Measurements from ENCODE around the gene ADAM29. TPM values are rescaled to one million over a fixed set of nuclear protein-coding genes. Genes with fewer than 3 reads are reported as not detected.

The ADAM29 gene
- total RNA-seq, 5 donors from 2014 or later (not counting 1 experiment from before 2014, with no cell fraction given), result not detected

DNA sequence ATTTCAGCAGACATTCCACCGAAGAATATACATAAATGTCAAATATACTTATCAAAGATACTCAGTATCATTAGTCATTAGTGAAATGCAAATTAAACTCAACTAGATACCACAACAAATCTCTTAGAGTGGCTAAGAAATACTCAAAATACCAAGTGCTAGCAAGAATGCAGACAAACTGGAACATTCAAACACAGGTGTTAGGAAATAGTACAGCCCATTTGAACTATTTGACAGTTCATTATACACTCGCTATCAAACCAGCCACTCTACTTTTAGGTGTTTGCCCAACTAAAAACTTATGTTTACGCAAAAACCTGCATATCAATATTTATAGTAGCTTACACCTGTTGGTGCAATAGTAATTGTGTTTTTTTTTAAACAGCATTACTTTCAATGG, 8.8 kb downstream of the ADAM29 start:
- DNase-seq, result no peak
- ChIA-PET CTCF (no interaction called here), POLR2A (no interaction called here)
- Mint-ChIP-seq H3K9me3 (no peaks in the 10 kb centered on the region), H3K4me1 (no peaks in the 10 kb centered on the region), H3K4me3 (no peak overlapping the region), H3K27ac (no peak overlapping the region), H3K36me3 (no peaks in the 10 kb centered on the region), H3K27me3 (no peaks in the 10 kb centered on the region)
- H3K9me3 ChIP-seq, result no peaks in the 10 kb centered on the region
- WGBS (ENCODE audit: insufficient coverage), result no CpG with 5 or more reads among the region's 3 CpGs
- no peaks in the 10 kb centered on the region for H3K4me1 ChIP-seq (ENCODE audit: control insufficient read depth in 1 of 2, extremely low read depth in 1 of 2, insufficient read depth in 2 of 2, low read length in 2 of 2)
- no peak overlapping the region for H3K27ac ChIP-seq (ENCODE audit: low read length)
- ATAC-seq (replicated peaks in 1 of 4), result no peak
- H3K36me3 ChIP-seq (ENCODE audit: control insufficient read depth in 2 of 2, extremely low read depth in 1 of 2, insufficient read depth in 1 of 2, low read length in 1 of 2), result no peaks in the 10 kb centered on the region
- H3K4me3 ChIP-seq (ENCODE audit: control insufficient read depth in 1 of 2, extremely low read depth in 1 of 2, low read length in 1 of 2), result no peak overlapping the region
- no peaks in the 10 kb centered on the region for H3K27me3 ChIP-seq (replicated peaks in 1 of 2; ENCODE audit: control insufficient read depth in 2 of 2, extremely low read depth in 1 of 2, insufficient read depth in 2 of 2, low read length in 1 of 2)

DNA sequence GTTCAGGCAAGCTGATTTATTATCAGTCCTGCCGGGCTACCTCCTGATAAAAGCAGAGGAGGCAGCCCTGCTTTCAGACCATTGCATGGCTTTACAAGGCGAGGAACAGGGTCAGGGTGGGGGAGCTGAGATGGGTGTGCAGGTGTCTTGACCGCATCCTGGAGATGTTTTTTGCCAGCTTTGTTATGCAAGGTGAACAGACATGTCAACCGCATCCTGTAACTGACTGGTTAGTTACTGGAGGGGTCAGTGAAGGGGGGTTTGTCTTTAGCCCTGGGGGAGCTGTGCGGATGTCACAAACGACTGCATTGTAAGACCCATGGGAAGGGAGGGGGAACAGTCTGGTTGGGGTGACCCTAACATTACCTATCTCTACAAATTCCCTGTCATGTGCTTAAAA, 10.0 kb downstream of the ADAM29 start:
- DNase-seq (peak in 2 of 35 experiments; percentile 1 to 14), ATAC-seq (replicated peaks in 1 of 4) (no peak)
- ChIA-PET CTCF (no interaction called here), POLR2A (no interaction called here)
- 81% methylated on average over 4 of the region's 6 CpGs for WGBS (ENCODE audit: insufficient coverage)
- Histone ChIP-seq H3K4me1 (ENCODE audit: control insufficient read depth in 1 of 2, extremely low read depth in 1 of 2, insufficient read depth in 2 of 2, low read length in 2 of 2) (no peaks in the 10 kb centered on the region), H3K9me3 (no peaks in the 10 kb centered on the region), H3K36me3 (ENCODE audit: control insufficient read depth in 2 of 2, extremely low read depth in 1 of 2, insufficient read depth in 1 of 2, low read length in 1 of 2) (no peaks in the 10 kb centered on the region), H3K27ac (ENCODE audit: low read length) (no peak overlapping the region), H3K27me3 (replicated peaks in 1 of 2; ENCODE audit: control insufficient read depth in 2 of 2, extremely low read depth in 1 of 2, insufficient read depth in 2 of 2, low read length in 1 of 2) (no peaks in the 10 kb centered on the region), H3K4me3 (ENCODE audit: control insufficient read depth in 1 of 2, extremely low read depth in 1 of 2, low read length in 1 of 2) (no peak overlapping the region)
- Mint-ChIP-seq H3K4me3 (no peak overlapping the region), H3K27ac (no peak overlapping the region), H3K4me1 (no peaks in the 10 kb centered on the region), H3K9me3 (no peaks in the 10 kb centered on the region), H3K36me3 (no peaks in the 10 kb centered on the region), H3K27me3 (no peaks in the 10 kb centered on the region)

DNA sequence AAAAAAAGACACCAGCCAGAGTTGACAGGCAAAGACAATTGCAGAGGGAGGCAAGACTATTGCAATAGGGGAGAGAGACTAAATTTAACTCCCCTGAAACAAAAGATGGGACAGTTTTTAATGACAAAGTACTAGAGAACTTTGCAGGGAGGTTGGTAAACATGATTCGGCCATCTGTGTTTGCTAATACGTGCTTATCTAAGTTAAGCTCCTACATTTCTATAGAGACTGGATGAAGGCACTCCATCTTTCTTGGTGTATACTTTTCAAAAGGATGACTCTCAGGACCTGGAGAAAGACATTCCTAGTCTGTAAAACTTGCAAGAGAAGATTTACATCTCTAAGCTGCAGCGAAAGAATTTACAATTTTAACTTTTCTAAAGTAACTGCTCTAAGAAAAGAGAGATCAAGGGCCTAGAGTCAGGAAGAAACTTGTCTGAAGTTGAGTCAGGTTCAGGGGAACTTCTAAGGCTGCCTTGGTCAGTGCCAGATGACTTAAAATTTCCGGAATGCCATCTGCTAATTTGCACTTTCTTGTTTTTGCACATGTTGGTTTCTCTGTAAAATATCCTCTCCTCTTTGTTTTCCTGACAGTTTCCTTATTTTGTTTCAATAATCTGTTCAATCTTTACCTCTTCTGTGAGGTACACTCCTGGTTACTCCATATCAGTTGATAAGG, 10.6 kb downstream of the ADAM29 start:
- DNase-seq (no peak), ATAC-seq (replicated peaks in 1 of 4) (no peak)
- Histone ChIP-seq H3K36me3 (ENCODE audit: control insufficient read depth in 2 of 2, extremely low read depth in 1 of 2, insufficient read depth in 1 of 2, low read length in 1 of 2) (no peaks in the 10 kb centered on the region), H3K4me1 (ENCODE audit: control insufficient read depth in 1 of 2, extremely low read depth in 1 of 2, insufficient read depth in 2 of 2, low read length in 2 of 2) (no peaks in the 10 kb centered on the region), H3K27me3 (replicated peaks in 1 of 2; ENCODE audit: control insufficient read depth in 2 of 2, extremely low read depth in 1 of 2, insufficient read depth in 2 of 2, low read length in 1 of 2) (no peaks in the 10 kb centered on the region), H3K9me3 (no peaks in the 10 kb centered on the region), H3K27ac (ENCODE audit: low read length) (no peak overlapping the region), H3K4me3 (ENCODE audit: control insufficient read depth in 1 of 2, extremely low read depth in 1 of 2, low read length in 1 of 2) (no peak overlapping the region)
- H3K27ac Mint-ChIP-seq, result no peak overlapping the region
- H3K9me3 Mint-ChIP-seq, result peaks cover 0 to 2% (median 0%) of the 10 kb centered on the region in 3 donors
- ChIA-PET CTCF (no interaction called here), POLR2A (no interaction called here)
- no peaks in the 10 kb centered on the region for H3K27me3 Mint-ChIP-seq
- H3K4me3 Mint-ChIP-seq, result no peak overlapping the region
- no peaks in the 10 kb centered on the region for H3K36me3 Mint-ChIP-seq
- H3K4me1 Mint-ChIP-seq, result no peaks in the 10 kb centered on the region
- WGBS (ENCODE audit: insufficient coverage), result no CpG with 5 or more reads among the region's 4 CpGs

DNA sequence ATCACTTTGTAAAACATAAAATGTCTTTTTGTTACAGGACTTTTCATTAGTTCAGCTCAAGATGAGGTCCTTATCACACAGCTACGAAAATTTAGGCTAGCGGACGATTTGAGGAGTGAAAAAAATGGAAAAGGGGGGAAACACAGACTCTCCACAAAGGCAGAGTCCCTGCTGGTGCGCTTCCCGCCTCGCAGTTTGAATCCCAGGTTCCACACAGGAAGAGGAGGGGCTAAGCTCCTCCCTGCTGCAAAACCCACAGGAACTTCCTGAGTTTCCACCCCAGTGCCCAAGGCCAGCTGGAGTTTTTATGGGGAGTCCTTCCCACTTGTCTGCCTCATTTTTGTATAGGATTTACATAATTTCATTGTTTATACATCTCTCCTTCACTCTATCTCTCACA, 11.2 kb downstream of the ADAM29 start:
- Mint-ChIP-seq H3K4me1 (no peaks in the 10 kb centered on the region), H3K9me3 (peaks cover 0 to 2% (median 0%) of the 10 kb centered on the region in 3 donors), H3K36me3 (no peaks in the 10 kb centered on the region), H3K4me3 (no peak overlapping the region), H3K27me3 (no peaks in the 10 kb centered on the region), H3K27ac (no peak overlapping the region)
- Histone ChIP-seq H3K27me3 (replicated peaks in 1 of 2; ENCODE audit: control insufficient read depth in 2 of 2, extremely low read depth in 1 of 2, insufficient read depth in 2 of 2, low read length in 1 of 2) (no peaks in the 10 kb centered on the region), H3K9me3 (no peaks in the 10 kb centered on the region), H3K4me1 (ENCODE audit: control insufficient read depth in 1 of 2, extremely low read depth in 1 of 2, insufficient read depth in 2 of 2, low read length in 2 of 2) (no peaks in the 10 kb centered on the region), H3K27ac (ENCODE audit: low read length) (no peak overlapping the region), H3K4me3 (ENCODE audit: control insufficient read depth in 1 of 2, extremely low read depth in 1 of 2, low read length in 1 of 2) (no peak overlapping the region), H3K36me3 (ENCODE audit: control insufficient read depth in 2 of 2, extremely low read depth in 1 of 2, insufficient read depth in 1 of 2, low read length in 1 of 2) (no peaks in the 10 kb centered on the region)
- ChIA-PET CTCF (no interaction called here), POLR2A (no interaction called here)
- no peak for ATAC-seq (replicated peaks in 1 of 4)
- DNase-seq, result no peak
- WGBS (ENCODE audit: insufficient coverage), result 89% methylated on average over 5 of the region's 6 CpGs

DNA sequence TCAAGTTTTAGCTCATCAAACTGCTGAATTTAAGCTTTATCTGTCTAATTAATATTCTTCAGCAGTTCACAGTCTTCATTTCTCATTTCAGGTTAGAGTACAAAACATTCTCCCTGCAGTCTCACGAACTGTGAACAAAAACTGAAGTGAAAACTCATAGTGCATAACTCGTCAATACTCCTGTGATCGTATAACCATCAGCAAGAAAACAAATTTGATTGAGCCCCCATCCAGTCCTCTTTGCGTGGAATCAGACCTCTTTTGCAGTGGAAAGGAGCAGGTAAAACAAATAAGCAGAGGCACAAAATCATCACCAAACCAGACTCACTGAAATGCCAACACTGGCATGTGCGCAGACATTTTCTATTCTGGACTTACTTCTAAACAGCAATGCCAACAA, 12.7 kb downstream of the ADAM29 start:
- CTCF ChIA-PET, result interaction anchor here in 1 of 2 donors (0.6 kb wide), 1 partner anchor 784 kb away, joined by 3 read pairs; no protein-coding TSS in a partner anchor
- Mint-ChIP-seq H3K27me3 (no peaks in the 10 kb centered on the region), H3K27ac (no peak overlapping the region), H3K36me3 (no peaks in the 10 kb centered on the region), H3K4me1 (no peaks in the 10 kb centered on the region), H3K4me3 (no peak overlapping the region), H3K9me3 (peaks cover 0 to 7% (median 0%) of the 10 kb centered on the region in 3 donors)
- Histone ChIP-seq H3K27me3 (replicated peaks in 1 of 2; ENCODE audit: control insufficient read depth in 2 of 2, extremely low read depth in 1 of 2, insufficient read depth in 2 of 2, low read length in 1 of 2) (no peaks in the 10 kb centered on the region), H3K9me3 (no peaks in the 10 kb centered on the region), H3K36me3 (ENCODE audit: control insufficient read depth in 2 of 2, extremely low read depth in 1 of 2, insufficient read depth in 1 of 2, low read length in 1 of 2) (no peaks in the 10 kb centered on the region), H3K27ac (ENCODE audit: low read length) (no peak overlapping the region), H3K4me1 (ENCODE audit: control insufficient read depth in 1 of 2, extremely low read depth in 1 of 2, insufficient read depth in 2 of 2, low read length in 2 of 2) (no peaks in the 10 kb centered on the region), H3K4me3 (ENCODE audit: control insufficient read depth in 1 of 2, extremely low read depth in 1 of 2, low read length in 1 of 2) (no peak overlapping the region)
- WGBS (ENCODE audit: insufficient coverage), result 50% methylated on average over 4 of the region's 5 CpGs
- POLR2A ChIA-PET, result no interaction called here
- ATAC-seq (replicated peaks in 1 of 4) (no peak), DNase-seq (no peak)

DNA sequence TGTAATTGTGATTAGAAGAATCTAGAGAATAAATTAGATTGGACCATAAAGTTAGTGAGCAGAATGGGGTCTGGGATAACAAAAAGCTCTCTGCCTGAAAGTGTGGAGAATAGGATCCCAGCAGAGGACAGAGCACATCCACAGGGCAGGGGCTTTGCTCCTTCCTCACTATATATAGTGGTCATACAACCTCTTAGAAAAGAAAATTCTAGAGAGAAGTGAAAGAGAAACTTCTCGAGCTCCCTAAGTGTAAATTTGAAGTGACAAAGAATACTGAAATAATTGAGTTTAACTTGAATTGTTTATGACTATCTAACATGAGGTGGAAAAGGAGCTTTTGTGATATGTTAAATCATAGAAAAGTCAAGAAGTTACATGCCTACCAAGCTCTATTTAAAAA, 14.9 kb downstream of the ADAM29 start:
- H3K36me3 ChIP-seq (ENCODE audit: control insufficient read depth in 2 of 2, extremely low read depth in 1 of 2, insufficient read depth in 1 of 2, low read length in 1 of 2), result no peaks in the 10 kb centered on the region
- H3K27me3 Mint-ChIP-seq, result no peaks in the 10 kb centered on the region

DNA sequence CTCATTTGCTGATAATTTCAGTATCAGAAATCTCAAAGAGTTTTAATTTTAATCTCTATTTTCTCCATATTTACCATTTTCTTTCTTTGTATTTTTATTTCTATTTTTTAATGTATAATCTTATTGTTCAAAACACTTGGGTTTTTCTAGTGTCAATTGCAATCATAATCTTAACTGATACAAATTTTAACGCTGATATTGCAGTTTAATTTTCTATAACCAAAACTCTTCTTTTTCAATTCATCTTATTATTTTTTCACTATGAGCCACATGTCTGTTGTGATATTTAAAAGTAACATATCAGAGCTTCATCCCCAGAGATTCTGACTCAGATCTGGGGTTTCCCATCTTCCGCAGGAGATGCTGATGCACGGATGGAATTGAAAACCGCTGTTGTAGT, 16.2 kb downstream of the ADAM29 start:
- CTCF ChIA-PET, result no interaction called here
- H3K27me3 ChIP-seq (replicated peaks in 1 of 2; ENCODE audit: control insufficient read depth in 2 of 2, extremely low read depth in 1 of 2, insufficient read depth in 2 of 2, low read length in 1 of 2), result no peaks in the 10 kb centered on the region
- WGBS (ENCODE audit: insufficient coverage), result 95% methylated on average over 3 of the region's 4 CpGs
- ATAC-seq (replicated peaks in 1 of 4) (no peak), DNase-seq (no peak)
- POLR2A ChIA-PET, result no interaction called here
- Mint-ChIP-seq H3K27me3 (no peaks in the 10 kb centered on the region), H3K9me3 (peaks cover 0 to 10% (median 4%) of the 10 kb centered on the region in 3 donors), H3K36me3 (no peaks in the 10 kb centered on the region), H3K27ac (no peak overlapping the region), H3K4me1 (no peaks in the 10 kb centered on the region), H3K4me3 (no peak overlapping the region)
- no peaks in the 10 kb centered on the region for H3K4me1 ChIP-seq (ENCODE audit: control insufficient read depth in 1 of 2, extremely low read depth in 1 of 2, insufficient read depth in 2 of 2, low read length in 2 of 2)
- H3K4me3 ChIP-seq (ENCODE audit: control insufficient read depth in 1 of 2, extremely low read depth in 1 of 2, low read length in 1 of 2), result no peak overlapping the region
- no peak overlapping the region for H3K27ac ChIP-seq (ENCODE audit: low read length)
- H3K36me3 ChIP-seq (ENCODE audit: control insufficient read depth in 2 of 2, extremely low read depth in 1 of 2, insufficient read depth in 1 of 2, low read length in 1 of 2), result no peaks in the 10 kb centered on the region
- H3K9me3 ChIP-seq, result no peaks in the 10 kb centered on the region

More for the DNA sequence above, 14.9 kb downstream of the ADAM29 start:
- ChIA-PET CTCF (no interaction called here), POLR2A (no interaction called here)
- H3K4me1 ChIP-seq (ENCODE audit: control insufficient read depth in 1 of 2, extremely low read depth in 1 of 2, insufficient read depth in 2 of 2, low read length in 2 of 2), result no peaks in the 10 kb centered on the region
- H3K4me1 Mint-ChIP-seq, result no peaks in the 10 kb centered on the region
- H3K27ac ChIP-seq (ENCODE audit: low read length), result no peak overlapping the region
- H3K9me3 Mint-ChIP-seq, result peaks cover 0 to 10% (median 4%) of the 10 kb centered on the region in 3 donors
- DNase-seq (no peak), ATAC-seq (replicated peaks in 1 of 4) (no peak)
- H3K27me3 ChIP-seq (replicated peaks in 1 of 2; ENCODE audit: control insufficient read depth in 2 of 2, extremely low read depth in 1 of 2, insufficient read depth in 2 of 2, low read length in 1 of 2), result no peaks in the 10 kb centered on the region
- WGBS (ENCODE audit: insufficient coverage), result no CpG with 5 or more reads among the region's 1 CpG
- no peaks in the 10 kb centered on the region for H3K36me3 Mint-ChIP-seq
- H3K27ac Mint-ChIP-seq, result no peak overlapping the region
- no peak overlapping the region for H3K4me3 ChIP-seq (ENCODE audit: control insufficient read depth in 1 of 2, extremely low read depth in 1 of 2, low read length in 1 of 2)
- no peak overlapping the region for H3K4me3 Mint-ChIP-seq
- H3K9me3 ChIP-seq, result no peaks in the 10 kb centered on the region

All from T-cell (primary cell).